A172 (cell line): Measurements from ENCODE around the gene TPSD1. TPM values are rescaled to one million over a fixed set of nuclear protein-coding genes. Genes with fewer than 3 reads are reported as not detected.
A peak's percentile ranks its signal among the peaks of the same experiment; 100 is the strongest.
"Not testable (repeated sequence)": the region's sequence is repeated elsewhere in the genome, so short reads cannot be mapped to it uniquely, and the experiment has no call there.

ENCODE experiments used
- DNase-seq: peaks from one replicate; pipeline ENCODE4 v3.0.0-alpha.2; 2015; ENCODE audit warnings: low spot score
- total RNA-seq: library from RNA; depleted of rRNA; stranded (reverse); fragments of >200 nt; shearing (Covaris generic); gene quantifications from 2 replicates; pipeline ENCODE4 v1.2.3, GENCODE V29; 2014

TPSD1 gene
- total RNA-seq, 1 experiment from 2014 or later = not detected

- DNase-seq = no peak
Measured at GRCh38 chr16:1220841-1221627, 34.8 kb upstream of the TPSD1 start.

- no peak for DNase-seq
Measured at GRCh38 chr16:1221628-1222552, 34.0 kb upstream of the TPSD1 start.

- no peak for DNase-seq
Measured at GRCh38 chr16:1222553-1223354, 33.1 kb upstream of the TPSD1 start.

- no peak for DNase-seq
Measured at GRCh38 chr16:1223355-1224214, 32.3 kb upstream of the TPSD1 start.

- DNase-seq = no peak
Measured at GRCh38 chr16:1224558-1224957, 31.3 kb upstream of the TPSD1 start.

- no peak for DNase-seq
Measured at GRCh38 chr16:1225051-1225451, 30.8 kb upstream of the TPSD1 start, which contains the start of gene TPSG1. TSS of gene TPSG1 (minus strand) at chr16:1225268. CDS start at chr16:1225252, 16 bp downstream.

GRCh38 chr16:1225728-1226311 is 30.0 kb upstream of the TPSD1 start:
- peak; percentile 68 for DNase-seq

- DNase-seq = not testable (repeated sequence)
Measured at GRCh38 chr16:1226692-1227091, 29.2 kb upstream of the TPSD1 start.

GRCh38 chr16:1228227-1228626 is 27.6 kb upstream of the TPSD1 start:
- DNase-seq = not testable (repeated sequence)

- not testable (repeated sequence) for DNase-seq
Measured at GRCh38 chr16:1229476-1229875, 26.4 kb upstream of the TPSD1 start.

GRCh38 chr16:1230084-1230470 is 25.8 kb upstream of the TPSD1 start, which contains the start of gene TPSB2:
TSS of gene TPSB2 (minus strand) at chr16:1230184. CDS start at chr16:1229951, 233 bp downstream.
- DNase-seq = not testable (repeated sequence)

- not testable (repeated sequence) for DNase-seq
Measured at GRCh38 chr16:1230471-1231212, 25.2 kb upstream of the TPSD1 start.

- DNase-seq = not testable (repeated sequence)
Measured at GRCh38 chr16:1231301-1231700, 24.6 kb upstream of the TPSD1 start.

GRCh38 chr16:1232049-1232748 is 23.7 kb upstream of the TPSD1 start:
- not testable (repeated sequence) for DNase-seq

GRCh38 chr16:1236659-1237058 is 19.2 kb upstream of the TPSD1 start:
- DNase-seq = not testable (repeated sequence)

- no peak for DNase-seq
Measured at GRCh38 chr16:1237990-1238389, 17.9 kb upstream of the TPSD1 start.

- DNase-seq = not testable (repeated sequence)
Measured at GRCh38 chr16:1238909-1239308, 17.0 kb upstream of the TPSD1 start.

GRCh38 chr16:1239575-1239974 is 16.3 kb upstream of the TPSD1 start:
- DNase-seq = not testable (repeated sequence)

GRCh38 chr16:1240436-1240835 is 15.4 kb upstream of the TPSD1 start, which contains the start of gene TPSAB1:
TSS of gene TPSAB1 (plus strand) at chr16:1240705. CDS start at chr16:1240939, 234 bp downstream.
- DNase-seq = not testable (repeated sequence)
